ENCODE measurements around the gene STEAP1. TPM values are rescaled to one million over a fixed set of nuclear protein-coding genes. Genes with fewer than 3 reads are reported as not detected.

Gene STEAP1
- total RNA-seq: 0.63 and 3.6 TPM in 2 replicates

GRCh38 chr7:90153943-90154771 is at the start of gene STEAP1:
Gene STEAP1 (plus strand): TSS chr7:90154469. CDS start chr7:90159789, 5,320 bp downstream.

GRCh38 chr7:90211391-90212148 is 57.3 kb downstream of the STEAP1 start, which contains the start of gene STEAP2:
Gene STEAP2 (plus strand): TSS chr7:90211740. CDS start chr7:90225083, 13,343 bp downstream.

Other genes with a start within 250 kb of the STEAP1 start
- gene STEAP2, start 57.3 kb downstream of the STEAP1 start, total RNA-seq: 1.3 and 3.3 TPM in 2 replicates
- 0.65 and 1.6 TPM in 2 replicates for gene CFAP69, start 90.7 kb downstream of the STEAP1 start, total RNA-seq
- gene FAM237B, start 166.8 kb downstream of the STEAP1 start, total RNA-seq: not detected in 2 replicates
- 5.7 and 10.1 TPM in 2 replicates for gene GTPBP10, start 192.2 kb downstream of the STEAP1 start, total RNA-seq
- gene CLDN12, start 249.0 kb downstream of the STEAP1 start, total RNA-seq: 22.2 and 31.8 TPM in 2 replicates

Measured in mesangial cell (primary cell).